Measurements from ENCODE around the gene CCNJL. TPM values are rescaled to one million over a fixed set of nuclear protein-coding genes. Genes with fewer than 3 reads are reported as not detected.

Gene CCNJL
- total RNA-seq, 4 donors from 2014 or later = 0.16 to 2.8 (median 0.17) TPM; not detected in 1

DNA sequence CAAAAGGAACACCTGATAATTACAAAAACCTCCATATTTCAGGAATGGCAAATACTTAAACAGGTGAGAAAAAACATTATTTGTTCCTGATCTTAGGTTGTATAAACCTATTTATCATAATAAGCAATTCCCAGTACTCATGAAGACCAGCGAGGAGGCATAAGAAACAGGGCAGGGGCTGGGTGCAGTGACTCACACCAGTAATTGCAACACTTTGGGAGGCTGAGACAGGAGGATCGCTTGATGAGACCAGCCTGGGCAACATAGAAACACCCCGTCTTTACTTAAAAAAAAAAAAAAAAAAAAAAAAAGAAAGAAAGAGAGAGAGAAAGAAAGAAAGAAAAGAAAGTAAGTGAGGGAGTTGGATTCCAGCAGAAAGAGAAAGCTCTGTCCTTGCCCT lies 21.6 kb downstream of the CCNJL start:
- TF ChIP-seq CTCF (IDR thresholded peaks at IDR 0.05; ENCODE audit: low read depth) = no peak

- TF ChIP-seq CTCF (IDR thresholded peaks at IDR 0.05; ENCODE audit: low read depth) = no peak
Measured at GRCh38 chr5:160289721-160290120, 22.6 kb downstream of the CCNJL start.

- no peak for TF ChIP-seq CTCF (IDR thresholded peaks at IDR 0.05; ENCODE audit: low read depth)
Measured at GRCh38 chr5:160289356-160289651, 23.1 kb downstream of the CCNJL start.

- no peak for TF ChIP-seq CTCF (IDR thresholded peaks at IDR 0.05; ENCODE audit: low read depth)
Measured at GRCh38 chr5:160287378-160288051, 24.8 kb downstream of the CCNJL start.

GRCh38 chr5:160286947-160287346 lies 25.4 kb downstream of the CCNJL start:
- no peak for TF ChIP-seq CTCF (IDR thresholded peaks at IDR 0.05; ENCODE audit: low read depth)

DNA sequence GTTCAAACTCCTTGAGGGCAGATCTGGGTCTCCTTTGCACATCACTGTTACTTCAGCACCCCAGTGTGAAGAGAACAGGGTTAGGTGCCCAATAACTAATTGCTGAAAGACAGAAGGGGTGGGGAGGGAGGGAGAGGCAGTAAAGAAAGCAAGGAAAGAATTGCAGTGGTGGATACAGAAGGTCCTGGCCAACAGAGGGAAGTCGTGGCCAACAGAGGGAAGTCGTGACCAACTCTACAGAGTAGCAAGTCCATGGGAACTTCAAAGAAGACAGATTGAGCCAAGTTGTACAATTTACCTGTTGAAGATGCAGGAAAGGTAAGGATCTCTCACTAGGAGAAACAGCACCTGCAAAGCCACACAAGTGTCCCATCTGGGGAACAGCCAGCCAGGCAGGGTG lies 27.0 kb downstream of the CCNJL start:
- TF ChIP-seq CTCF (IDR thresholded peaks at IDR 0.05; ENCODE audit: low read depth) = no peak

DNA sequence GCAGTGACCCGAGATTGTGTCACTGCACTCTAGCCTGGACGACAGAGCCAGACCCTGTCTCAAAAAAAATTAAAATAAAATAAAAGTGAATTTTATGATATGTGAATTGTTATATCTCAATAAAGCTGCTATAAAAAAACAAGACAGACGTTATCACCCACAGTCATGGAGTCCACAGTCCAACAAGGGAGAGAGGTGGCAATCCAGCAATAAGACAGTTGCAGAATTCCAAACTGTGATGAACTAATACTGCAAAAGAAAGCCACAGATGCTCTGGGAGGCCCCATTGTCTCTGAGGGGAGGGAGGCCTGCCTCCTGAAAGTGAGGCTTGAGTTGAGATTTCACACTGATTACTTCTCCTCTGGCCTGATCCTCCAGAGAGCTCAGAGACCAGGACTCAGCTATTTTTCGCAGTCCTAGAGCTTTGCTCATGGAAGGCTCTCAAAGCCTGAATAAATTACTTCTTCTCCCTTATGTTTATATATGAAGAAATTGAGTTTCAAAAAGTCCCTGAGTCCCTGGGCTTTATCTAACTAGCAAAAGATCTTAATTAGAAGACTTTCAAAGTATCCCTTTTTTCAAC lies 28.0 kb downstream of the CCNJL start:
- no peak for TF ChIP-seq CTCF (IDR thresholded peaks at IDR 0.05; ENCODE audit: low read depth)
